Measurements from ENCODE around the gene B3GALNT1.

DNA sequence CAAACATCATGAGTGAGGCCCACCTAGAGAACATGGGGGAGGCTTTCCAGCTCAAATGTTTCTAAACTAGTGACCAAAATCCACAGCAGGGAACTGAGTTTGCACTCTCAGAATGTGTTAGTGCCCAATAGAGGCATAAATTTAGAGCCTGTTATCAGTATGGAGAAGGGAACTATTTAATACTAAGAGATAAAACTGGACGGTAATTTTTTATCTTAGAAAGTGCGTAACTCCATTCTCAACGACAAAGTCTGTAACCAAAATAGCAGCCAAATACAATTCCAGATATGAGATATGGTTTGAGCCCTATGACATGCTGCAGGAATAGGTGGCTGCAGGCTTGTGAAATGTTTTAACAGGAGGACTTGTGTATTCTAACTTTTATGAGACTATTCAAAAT is 3.5 kb downstream of the B3GALNT1 start:
- no peak for TF ChIP-seq POLR2A (IDR thresholded peaks at IDR 0.05)
- TF ChIP-seq CTCF (IDR thresholded peaks at IDR 0.05 in 4 of 5, conservative IDR thresholded peaks at IDR 0.05 in 1 of 5) = no peak

Measured in gastrocnemius medialis (tissue), 4 donors.